ENCODE data around the gene UBP1.

- no peak for TF ChIP-seq CTCF (tag by site-specific recombination; IDR thresholded peaks at IDR 0.05)
- no peak for TF ChIP-seq ZNF416 (tag by site-specific recombination; IDR thresholded peaks at IDR 0.05)
- no peak for TF ChIP-seq ZBTB7A (tag by site-specific recombination; IDR thresholded peaks at IDR 0.05; ENCODE audit: low read depth)
- TF ChIP-seq ZNF239 (tag by site-specific recombination; IDR thresholded peaks at IDR 0.05) = no peak
- TF ChIP-seq TRIM28 (IDR thresholded peaks at IDR 0.05; ENCODE audit: borderline replicate concordance, low read length) = no peak
- TF ChIP-seq SALL2 (tag by site-specific recombination; IDR thresholded peaks at IDR 0.05; ENCODE audit: borderline replicate concordance) = no peak
- peak; percentile 18; the same call in 1 of the 2 replicates for TF ChIP-seq YY1 (tag by site-specific recombination; IDR thresholded peaks at IDR 0.05)
- TF ChIP-seq ZNF660 (tag by site-specific recombination; IDR thresholded peaks at IDR 0.05) = no peak
- TF ChIP-seq REST (tag by site-specific recombination; IDR thresholded peaks at IDR 0.05) = no peak
Observed at GRCh38 chr3:33426068-33426467, 14.1 kb downstream of the UBP1 start.
